HG03095 (cell line): Measurements from ENCODE around the gene WFDC2.

Experiments
- ATAC-seq: cut with Tn5 transposase; IDR thresholded peaks from one replicate; pipeline ENCODE4 v1.9.1; 2021; ENCODE audit warnings: moderate library complexity; ENCODE audit not compliant: unreplicated experiment

WFDC2 gene, protein sequence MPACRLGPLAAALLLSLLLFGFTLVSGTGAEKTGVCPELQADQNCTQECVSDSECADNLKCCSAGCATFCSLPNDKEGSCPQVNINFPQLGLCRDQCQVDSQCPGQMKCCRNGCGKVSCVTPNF

GRCh38 chr20:45469336-45470261, at the start of gene WFDC2:
Gene WFDC2, plus strand, starts transcription at chr20:45469753. Its CDS starts 29 bp downstream, at chr20:45469782.
- ATAC-seq: no peak

- ATAC-seq: no peak
These were observed 49.4 kb upstream of the WFDC2 start for GRCh38 chr20:45420125-45420524.

- ATAC-seq: no peak
These were observed 45.9 kb upstream of the WFDC2 start for GRCh38 chr20:45423700-45424099.

- no peak for ATAC-seq
These were observed 44.0 kb upstream of the WFDC2 start for GRCh38 chr20:45425561-45425960.

- ATAC-seq: no peak
These were observed 43.1 kb upstream of the WFDC2 start for GRCh38 chr20:45426320-45427016.

DNA sequence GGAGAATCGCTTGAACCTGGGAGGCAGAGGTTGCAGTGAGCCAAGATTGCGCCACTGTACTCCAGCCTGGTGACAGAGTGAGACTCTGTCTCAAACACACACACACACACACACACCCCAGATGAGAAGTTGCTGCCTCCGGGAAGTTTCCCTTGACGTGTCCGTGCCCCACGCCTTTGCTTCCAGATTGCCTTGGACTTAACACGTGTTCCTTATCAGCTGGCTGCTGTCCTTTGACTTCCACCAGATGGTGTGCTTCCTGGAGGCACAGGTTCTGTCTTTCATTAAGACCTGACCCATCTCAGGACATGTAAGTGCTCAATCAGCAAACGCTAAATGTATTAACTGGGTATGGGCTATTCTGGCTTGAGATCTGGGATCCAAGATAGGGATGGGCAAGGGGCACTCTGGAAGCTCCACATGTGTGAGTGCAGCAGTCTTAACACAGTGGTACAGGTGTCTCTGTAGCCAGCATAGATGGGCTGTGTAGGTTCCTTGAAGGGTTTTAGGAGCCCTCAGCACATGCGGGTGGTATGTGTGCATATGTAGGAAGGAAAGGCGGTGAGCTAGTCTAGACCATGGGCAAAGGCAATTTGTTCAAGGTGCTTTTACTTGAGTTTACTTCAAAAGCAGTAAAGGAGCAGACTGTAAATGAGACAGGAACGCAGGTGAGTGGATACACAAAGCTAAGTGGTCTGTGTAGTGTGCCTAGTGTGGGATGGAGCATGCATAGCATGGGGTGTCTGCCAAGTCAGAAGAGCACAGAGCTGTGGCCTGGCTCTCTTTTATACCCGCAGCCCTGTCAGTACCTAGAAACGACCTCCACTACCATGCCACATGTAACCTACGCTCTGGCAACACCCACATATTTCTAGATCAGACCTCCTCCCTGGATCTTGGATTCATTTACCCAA, 42.1 kb upstream of the WFDC2 start:
- ATAC-seq: no peak

DNA sequence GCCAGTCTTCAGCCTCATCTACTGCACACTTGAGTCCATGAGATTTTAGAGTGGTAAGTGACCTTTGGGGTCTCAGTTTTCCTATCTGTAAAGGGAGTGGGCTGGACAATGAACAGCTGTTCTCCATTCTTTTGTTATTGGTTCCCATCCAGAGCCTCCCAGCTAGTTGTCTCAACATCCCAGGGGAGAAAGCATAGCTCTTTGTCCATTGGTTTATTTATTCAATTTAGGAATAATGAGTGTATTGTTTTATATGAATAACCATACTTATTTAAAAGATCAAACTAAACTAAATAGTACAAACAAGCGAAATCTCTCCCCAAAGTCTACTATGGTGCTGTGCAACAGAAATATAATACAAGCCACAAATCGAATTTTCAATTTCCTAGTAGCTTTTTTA, 39.9 kb upstream of the WFDC2 start:
- ATAC-seq: no peak

GRCh38 chr20:45432294-45432693, 37.3 kb upstream of the WFDC2 start:
- ATAC-seq: peak; percentile 61

GRCh38 chr20:45433316-45433715, 36.2 kb upstream of the WFDC2 start:
- ATAC-seq: no peak

GRCh38 chr20:45433976-45434375, 35.6 kb upstream of the WFDC2 start:
- no peak for ATAC-seq

DNA sequence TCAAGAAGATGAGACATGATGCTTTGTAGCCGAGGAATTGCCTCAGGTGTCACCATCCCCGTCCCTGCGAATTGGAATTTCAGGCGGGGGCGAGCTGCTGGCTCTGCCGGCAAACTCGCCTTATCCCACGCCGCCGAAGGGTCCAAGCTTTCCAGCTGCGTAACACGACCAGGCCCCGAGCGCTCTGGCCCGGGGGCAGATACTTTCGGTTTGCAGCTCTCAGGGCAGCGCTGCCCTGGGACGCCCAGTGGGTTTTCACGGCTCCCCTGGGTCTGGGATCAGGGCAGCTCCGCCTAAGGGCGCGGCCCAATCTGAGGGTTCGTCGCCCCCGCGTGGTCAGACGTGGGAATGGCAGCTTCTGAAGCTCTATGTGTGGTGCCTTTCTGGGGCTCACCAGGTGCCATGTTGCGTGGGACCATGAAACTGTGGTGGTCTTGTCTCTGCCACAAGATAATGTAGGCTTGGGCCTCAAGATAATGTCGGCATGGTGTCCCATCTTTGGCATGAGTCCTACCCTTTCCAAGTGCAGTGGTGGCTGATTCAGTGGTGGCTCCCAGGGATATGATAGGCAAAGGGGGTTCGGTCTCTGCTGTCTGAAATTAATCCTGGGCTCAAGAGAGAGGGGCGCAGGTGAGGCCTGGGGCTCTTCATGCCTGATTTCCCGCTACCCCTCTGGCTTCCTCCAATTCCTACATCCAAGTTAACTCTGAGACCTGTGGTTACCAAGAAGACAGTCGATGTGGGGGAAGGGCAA, 32.6 kb upstream of the WFDC2 start:
- ATAC-seq: peak; percentile 74

DNA sequence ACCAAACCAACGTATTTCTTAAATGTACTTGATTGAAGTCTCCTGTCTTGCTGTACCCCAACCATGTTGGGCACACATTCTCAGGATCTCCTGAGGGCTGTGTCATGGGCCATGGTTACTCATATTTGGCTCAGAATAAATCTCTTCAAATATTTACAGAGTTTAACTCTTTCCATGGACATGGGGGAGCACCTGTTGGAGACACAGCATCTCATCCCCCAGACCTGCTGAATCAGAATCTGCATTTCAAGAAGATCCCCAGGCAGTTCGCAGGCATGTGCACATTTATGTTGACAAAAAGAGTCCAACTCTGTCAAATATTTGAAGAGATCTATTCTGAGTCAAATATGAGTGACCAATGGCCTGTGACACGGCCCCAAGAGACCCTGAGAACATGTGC, 29.1 kb upstream of the WFDC2 start:
- no peak for ATAC-seq

DNA sequence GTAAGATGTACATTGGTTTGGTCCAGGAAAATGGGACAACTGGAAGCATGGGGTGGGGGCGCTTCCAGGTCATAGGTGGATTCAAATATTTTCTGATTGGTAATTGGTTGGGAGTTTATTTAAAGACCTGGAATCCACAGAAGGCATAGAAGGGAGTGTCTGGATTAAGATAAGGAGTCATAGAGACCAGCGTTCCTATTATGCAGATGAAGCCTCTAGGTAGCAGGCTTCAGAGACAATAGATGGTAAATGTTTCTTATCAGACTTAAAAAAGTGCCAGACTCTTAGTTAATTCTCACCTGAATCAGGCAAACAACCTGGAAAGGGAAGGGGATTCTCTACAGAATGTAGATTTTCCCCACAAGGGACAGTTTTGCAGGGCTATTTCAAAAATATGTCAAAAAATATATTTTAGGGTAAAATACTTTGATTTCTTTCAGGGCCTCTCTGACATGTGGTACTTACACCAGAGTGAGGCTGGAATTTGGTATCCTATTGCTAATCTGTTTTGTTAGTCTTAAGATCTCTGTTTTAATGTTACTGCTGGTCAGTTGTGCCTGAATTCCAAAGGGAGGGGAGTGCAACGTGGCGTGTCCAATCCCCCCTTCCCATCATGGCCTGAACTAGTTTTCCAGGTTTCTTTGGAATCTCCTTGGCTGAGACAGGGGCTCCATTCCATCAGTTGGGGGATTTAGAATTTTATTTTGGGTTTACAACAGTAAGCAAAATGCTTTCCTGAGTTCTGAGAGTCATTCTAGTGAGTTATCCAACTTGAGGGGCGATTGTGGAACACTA, 28.5 kb upstream of the WFDC2 start:
- ATAC-seq: no peak

- ATAC-seq: no peak
These were observed 27.8 kb upstream of the WFDC2 start for GRCh38 chr20:45441746-45442145.

- ATAC-seq: no peak
These were observed 25.5 kb upstream of the WFDC2 start for GRCh38 chr20:45444050-45444449.

DNA sequence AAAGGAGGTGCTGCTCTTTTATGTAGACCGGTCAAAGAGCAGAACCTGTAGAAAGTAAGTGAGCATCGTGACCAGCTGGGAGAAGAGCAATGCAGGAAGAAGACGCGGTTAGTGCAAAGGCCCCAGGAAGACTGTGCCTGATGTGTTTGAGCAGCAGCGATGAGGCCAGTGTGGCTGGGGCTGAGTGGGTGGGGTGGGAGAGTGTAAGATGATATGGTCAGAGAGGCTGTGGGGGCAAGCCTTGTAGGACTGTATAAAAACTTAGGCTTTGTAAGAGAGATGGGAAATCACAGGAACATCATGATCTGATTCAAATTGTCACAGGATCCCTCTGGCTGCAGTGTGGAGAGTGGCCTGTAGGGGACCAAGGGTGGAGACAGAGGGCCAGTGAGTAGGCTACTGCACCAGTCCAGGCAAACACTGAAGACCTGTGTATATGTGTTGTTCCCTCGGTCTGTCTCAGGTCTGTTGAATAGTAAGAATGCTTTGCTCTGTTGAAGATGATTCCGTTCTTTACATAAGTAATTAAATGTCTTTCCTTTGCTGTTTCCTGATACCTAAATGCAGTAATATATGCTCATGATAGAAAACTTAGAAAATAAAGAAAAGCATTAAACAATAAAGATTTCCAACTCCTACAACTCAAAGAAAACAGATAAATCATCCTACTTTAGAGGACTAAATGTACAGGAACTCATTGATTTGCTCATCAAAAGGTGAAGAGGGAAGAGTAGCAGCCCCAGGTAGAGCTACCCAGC, 23.6 kb upstream of the WFDC2 start:
- ATAC-seq: no peak

- ATAC-seq: no peak
These were observed 21.3 kb upstream of the WFDC2 start for GRCh38 chr20:45448270-45448669.

DNA sequence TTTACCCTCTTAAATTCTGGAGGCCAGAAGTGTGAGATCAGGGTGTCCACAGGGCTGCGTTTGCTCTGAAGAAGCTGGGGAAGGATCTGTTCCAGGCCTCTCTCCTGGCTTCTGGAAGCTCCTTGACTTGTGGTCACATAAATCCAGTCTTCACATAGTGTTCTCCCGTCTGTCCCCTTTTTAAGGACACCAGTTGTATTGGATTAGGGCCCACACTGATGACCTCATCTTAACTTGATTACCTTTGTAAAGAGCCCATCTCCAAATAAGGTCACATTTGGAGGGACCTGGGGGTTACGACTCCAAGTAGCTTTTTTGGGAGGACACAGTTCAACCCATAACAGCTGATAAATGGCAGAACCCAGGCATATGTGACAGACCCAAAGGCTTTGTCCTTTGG, 20.0 kb upstream of the WFDC2 start:
- no peak for ATAC-seq
